Measurements from ENCODE around the gene PSMD1.

Gene PSMD1

GRCh38 chr2:231198291-231199173, 141.9 kb downstream of the PSMD1 start, which contains the start of gene ARMC9 (continued):
- TF ChIP-seq SP2 (tag by site-specific recombination; IDR thresholded peaks at IDR 0.05): peak; percentile 34
- TF ChIP-seq ZNF148 (tag by site-specific recombination; IDR thresholded peaks at IDR 0.05; ENCODE audit: borderline replicate concordance): no peak
- TF ChIP-seq ZNF48 (tag by site-specific recombination; IDR thresholded peaks at IDR 0.05): no peak
- no peak for TF ChIP-seq ZNF121 (tag by site-specific recombination; IDR thresholded peaks at IDR 0.05)
- TF ChIP-seq ZNF23 (tag by site-specific recombination; IDR thresholded peaks at IDR 0.05; ENCODE audit: borderline replicate concordance): no peak
- no peak for TF ChIP-seq ZNF571 (tag by site-specific recombination; IDR thresholded peaks at IDR 0.05)
- TF ChIP-seq ZNF629 (tag by site-specific recombination; IDR thresholded peaks at IDR 0.05): 0 out of 2 replicates have a peak, but pooled peaks have one; percentile 9
- no peak for TF ChIP-seq GFI1B (tag by site-specific recombination; IDR thresholded peaks at IDR 0.05)
- TF ChIP-seq ZFHX2 (tag by site-specific recombination; conservative IDR thresholded peaks at IDR 0.05): peak; percentile 74
- TF ChIP-seq ZNF521 (tag by site-specific recombination; IDR thresholded peaks at IDR 0.05): no peak
- no peak for TF ChIP-seq ZNF404 (tag by site-specific recombination; IDR thresholded peaks at IDR 0.05)
- no peak for TF ChIP-seq KLF10 (tag by site-specific recombination; IDR thresholded peaks at IDR 0.05)
- peak; percentile 70 for TF ChIP-seq PRDM4 (tag by site-specific recombination; IDR thresholded peaks at IDR 0.05)
- peak; percentile 86 for TF ChIP-seq PRDM1 (tag by site-specific recombination; IDR thresholded peaks at IDR 0.05)
- TF ChIP-seq, protein P1, sequence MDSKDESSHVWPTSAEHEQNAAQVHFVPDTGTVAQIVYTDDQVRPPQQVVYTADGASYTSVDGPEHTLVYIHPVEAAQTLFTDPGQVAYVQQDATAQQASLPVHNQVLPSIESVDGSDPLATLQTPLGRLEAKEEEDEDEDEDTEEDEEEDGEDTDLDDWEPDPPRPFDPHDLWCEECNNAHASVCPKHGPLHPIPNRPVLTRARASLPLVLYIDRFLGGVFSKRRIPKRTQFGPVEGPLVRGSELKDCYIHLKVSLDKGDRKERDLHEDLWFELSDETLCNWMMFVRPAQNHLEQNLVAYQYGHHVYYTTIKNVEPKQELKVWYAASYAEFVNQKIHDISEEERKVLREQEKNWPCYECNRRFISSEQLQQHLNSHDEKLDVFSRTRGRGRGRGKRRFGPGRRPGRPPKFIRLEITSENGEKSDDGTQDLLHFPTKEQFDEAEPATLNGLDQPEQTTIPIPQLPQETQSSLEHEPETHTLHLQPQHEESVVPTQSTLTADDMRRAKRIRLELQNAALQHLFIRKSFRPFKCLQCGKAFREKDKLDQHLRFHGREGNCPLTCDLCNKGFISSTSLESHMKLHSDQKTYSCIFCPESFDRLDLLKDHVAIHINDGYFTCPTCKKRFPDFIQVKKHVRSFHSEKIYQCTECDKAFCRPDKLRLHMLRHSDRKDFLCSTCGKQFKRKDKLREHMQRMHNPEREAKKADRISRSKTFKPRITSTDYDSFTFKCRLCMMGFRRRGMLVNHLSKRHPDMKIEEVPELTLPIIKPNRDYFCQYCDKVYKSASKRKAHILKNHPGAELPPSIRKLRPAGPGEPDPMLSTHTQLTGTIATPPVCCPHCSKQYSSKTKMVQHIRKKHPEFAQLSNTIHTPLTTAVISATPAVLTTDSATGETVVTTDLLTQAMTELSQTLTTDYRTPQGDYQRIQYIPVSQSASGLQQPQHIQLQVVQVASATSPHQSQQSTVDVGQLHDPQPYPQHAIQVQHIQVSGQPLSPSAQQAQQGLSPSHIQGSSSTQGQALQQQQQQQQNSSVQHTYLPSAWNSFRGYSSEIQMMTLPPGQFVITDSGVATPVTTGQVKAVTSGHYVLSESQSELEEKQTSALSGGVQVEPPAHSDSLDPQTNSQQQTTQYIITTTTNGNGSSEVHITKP (tag by site-specific recombination; IDR thresholded peaks at IDR 0.05): peak; percentile 74
- no peak for TF ChIP-seq ZSCAN23 (tag by site-specific recombination; IDR thresholded peaks at IDR 0.05)
- TF ChIP-seq BCL6B (tag by site-specific recombination; IDR thresholded peaks at IDR 0.05): no peak
- TF ChIP-seq ZNF24 (tag by site-specific recombination; IDR thresholded peaks at IDR 0.05): peak; percentile 96
- TF ChIP-seq ZNF341 (tag by site-specific recombination; IDR thresholded peaks at IDR 0.05; ENCODE audit: low read depth): no peak
- peak; percentile 69 for TF ChIP-seq ZNF10 (tag by site-specific recombination; IDR thresholded peaks at IDR 0.05)
- no peak for TF ChIP-seq ZNF501 (tag by site-specific recombination; IDR thresholded peaks at IDR 0.05)
- no peak for TF ChIP-seq HOXC10 (CRISPR knock-in tag; IDR thresholded peaks at IDR 0.05)
- TF ChIP-seq ZNF157 (tag by site-specific recombination; IDR thresholded peaks at IDR 0.05): no peak
- TF ChIP-seq ZNF211 (tag by site-specific recombination; IDR thresholded peaks at IDR 0.05; ENCODE audit: low read depth): no peak
- no peak; the same call in 1 of the 2 replicates for TF ChIP-seq ZNF518A (tag by site-specific recombination; conservative IDR thresholded peaks at IDR 0.05; ENCODE audit: low read depth)
